ENCODE data around the gene CD99L2. TPM values are rescaled to one million over a fixed set of nuclear protein-coding genes. Genes with fewer than 3 reads are reported as not detected.
"Not testable (repeated sequence)": the region's sequence is repeated elsewhere in the genome, so short reads cannot be mapped to it uniquely, and the experiment has no call there.

The CD99L2 gene
- polyA plus RNA-seq, 10 donors: 33.2 to 46.6 (median 38.5) TPM

DNA sequence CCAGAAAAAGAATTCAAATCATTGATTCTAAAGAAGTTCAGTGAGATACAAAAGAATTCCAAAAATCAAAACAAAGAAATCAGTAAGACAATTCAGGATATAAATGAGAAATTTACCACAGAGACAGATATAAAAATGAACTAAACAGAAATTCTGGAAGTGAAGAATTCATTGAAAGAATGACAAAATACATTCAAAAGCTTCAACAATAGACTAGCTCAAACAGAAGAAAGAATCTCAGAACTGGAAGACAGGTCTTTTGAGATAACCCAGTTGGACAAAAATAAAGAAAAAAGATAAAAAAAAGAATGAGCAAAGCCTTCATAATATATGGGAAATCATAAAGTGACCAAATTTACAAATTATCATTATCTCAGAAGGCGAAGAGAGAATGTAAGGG, 41.7 kb downstream of the CD99L2 start:
- DNase-seq: no peak

DNA sequence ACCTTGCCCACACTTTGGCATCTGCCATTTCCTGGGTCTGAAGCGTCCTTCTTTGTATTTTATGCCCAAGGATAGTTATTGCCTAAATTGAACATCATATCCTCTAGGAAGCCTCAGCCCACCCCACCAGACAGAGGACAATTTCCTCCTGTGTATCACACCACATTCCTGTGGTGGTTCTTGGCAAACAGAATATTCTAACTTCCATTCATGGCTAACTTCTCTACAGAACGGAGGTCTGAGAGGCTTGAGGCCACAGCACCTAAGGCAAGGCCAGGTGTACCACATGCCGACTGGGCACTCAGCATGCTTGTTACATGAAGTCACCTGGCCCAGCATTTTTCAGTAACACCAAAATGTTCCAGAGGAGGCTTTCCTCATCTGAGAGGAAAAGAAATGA, 42.4 kb downstream of the CD99L2 start:
- DNase-seq: no peak

DNA sequence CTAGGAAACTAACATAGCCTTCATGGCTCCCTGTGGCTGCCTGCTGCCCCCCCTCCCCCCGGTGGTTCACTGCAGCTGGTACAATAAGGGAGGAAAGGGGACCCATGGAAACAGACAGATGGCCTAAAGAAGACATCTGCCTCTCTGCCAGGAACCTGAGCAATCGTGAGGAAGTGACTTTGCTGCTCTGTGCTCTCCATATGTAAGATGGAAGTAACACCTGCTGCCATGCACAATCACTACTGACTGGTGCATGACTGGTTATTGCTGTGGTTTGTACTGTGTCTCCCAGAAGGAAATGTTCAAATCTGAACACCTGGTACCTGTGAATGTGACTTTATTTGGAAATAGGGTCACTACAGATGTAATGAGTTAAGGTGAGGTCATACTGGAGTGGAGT, 43.6 kb downstream of the CD99L2 start:
- no peak for DNase-seq

DNA sequence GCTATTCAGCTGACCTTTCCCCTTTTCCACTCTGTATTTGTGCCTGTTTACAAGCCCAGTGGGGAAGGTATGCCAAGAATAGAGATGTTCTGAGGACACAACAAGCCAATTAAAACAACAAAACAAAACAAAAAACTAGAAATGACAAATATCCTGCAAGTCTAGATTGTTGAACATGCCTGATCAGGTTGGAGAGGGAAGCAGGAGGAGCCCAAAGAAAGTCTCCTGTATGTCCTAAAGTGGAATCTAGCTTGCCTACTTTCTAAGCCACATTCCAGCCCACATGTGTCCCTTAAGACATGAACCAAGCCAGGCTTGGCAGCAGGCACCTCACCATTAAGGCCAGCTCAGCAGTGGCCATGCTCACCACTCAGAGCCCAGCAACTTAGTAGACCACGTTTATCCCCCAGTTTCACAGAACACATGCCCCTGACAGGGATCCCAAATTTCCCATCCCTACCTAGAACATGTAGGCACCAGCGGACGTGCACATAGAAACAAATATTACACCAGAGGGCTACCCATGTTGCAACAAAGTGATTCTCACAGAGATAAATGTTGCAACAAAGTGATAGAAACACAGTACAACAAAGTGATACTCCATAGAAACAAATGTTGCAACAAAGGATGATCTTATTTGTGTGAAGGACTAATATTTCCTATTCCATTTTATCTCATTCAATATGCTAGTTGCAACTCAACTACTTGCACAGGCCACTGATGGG, 48.3 kb downstream of the CD99L2 start:
- DNase-seq: no peak

DNA sequence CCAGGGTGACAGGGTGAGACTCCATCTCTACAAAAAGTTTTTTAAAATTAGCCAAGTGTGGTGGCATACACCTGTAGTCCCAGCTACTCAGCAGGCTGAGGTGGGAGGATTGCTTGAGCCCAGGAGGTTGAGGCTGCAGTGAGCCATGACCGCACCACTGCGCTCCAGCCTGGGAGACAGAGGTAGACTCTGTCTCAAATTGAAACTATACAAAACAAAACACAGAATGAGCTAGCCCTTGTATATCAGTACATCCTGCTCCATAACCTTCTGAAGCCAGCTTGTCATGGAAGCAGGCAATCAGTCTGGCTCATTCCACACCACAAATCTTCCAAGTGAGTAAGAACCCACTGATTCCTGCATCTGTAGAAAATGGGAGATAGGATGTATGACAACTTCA, 49.0 kb downstream of the CD99L2 start:
- no peak for DNase-seq

DNA sequence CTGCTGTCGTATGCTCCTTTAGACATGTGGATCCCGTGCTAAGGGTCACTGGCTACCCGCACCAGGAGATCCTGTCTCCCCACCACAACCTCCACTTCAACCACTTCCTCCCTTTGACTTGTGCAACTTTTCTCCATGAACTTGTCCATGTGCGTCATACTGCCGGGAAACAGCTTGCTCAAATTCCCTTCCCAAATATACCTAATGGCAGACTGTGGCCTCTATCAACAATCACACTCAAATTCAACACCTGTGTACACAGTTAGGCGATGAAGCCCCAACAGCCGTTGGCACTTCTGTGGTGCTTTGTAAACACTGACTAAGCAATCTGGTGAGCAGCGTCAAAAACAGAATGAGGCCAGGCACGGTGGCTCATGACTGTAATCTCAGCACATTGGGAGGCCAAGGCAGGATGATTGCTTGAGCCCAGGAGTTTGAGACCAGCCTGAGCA, 49.5 kb downstream of the CD99L2 start:
- no peak for DNase-seq

DNA sequence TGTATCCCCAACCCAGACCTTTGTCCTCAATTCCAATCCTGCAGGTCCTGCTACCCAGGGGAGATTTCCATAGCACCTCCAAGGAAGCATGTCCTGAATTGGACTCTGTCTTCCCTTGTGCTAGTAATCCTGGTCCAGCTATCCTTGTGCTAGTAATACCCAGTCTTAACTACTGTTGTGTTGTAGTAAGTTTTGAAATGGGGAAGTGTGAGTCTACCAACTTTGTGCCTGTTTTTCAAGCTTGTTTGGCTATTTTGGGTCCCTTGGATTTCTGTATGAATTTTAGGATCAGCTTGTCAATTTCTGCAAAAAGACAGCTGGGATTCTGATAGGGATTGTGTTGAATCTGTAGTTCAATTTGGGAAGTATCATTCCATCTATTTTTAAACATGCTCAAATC, 51.4 kb downstream of the CD99L2 start:
- no peak for DNase-seq

DNA sequence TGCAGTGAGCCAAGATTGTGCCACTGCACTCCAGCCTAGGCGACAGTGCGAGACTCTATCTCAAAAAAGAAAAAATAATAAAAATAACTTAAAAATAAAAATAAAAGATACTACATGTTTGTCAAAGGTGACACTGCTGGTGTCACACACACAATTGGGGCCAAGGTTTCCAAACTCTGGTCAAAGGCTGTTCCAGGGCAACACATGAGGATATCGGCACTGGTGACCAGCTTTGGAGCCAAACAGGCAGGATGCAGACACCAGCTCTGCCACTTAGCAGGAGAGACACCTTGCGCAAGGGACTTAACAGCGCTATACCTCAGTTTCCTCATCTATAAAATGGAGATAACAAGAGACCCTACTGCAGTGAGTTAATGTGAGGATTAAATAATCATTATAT, 52.3 kb downstream of the CD99L2 start:
- no peak for DNase-seq

DNA sequence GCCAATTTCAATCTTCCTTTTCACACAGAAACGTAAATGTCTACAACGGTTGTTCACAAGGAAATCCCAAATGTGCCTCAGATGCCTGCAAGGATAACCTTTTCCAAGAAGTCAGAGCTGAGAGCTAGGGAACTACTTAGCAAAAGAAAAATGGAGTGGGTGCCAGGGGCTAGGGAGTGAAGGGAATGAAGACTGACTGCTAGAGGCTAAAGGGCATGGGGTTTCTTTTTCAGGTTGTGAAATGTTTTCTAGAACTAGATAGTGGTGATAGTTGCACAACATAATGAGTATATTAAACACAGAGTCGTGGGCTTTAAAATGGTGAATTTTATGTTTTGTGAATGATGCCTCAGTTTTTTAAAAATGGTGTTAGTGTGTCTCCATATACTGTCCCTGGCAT, 53.4 kb downstream of the CD99L2 start:
- no peak for DNase-seq

DNA sequence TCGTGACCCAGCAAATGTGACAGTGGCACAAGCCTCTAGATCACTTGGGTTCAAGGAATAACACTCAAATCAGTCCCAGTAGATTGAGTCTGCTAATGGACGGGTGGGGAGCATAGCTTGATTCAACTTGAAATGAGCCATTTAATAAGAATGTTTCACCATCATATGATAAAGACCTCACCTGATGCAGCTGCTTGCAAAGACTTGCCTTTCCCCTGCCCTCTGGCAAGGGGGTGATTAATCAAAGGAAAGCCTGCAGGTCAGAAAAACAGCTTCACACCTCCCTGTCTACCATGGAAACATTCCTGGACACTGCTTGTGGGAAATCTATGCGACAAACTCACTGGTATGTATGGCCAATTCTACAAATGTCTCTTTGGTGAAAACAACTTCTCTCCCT, 54.5 kb downstream of the CD99L2 start:
- no peak for DNase-seq

DNA sequence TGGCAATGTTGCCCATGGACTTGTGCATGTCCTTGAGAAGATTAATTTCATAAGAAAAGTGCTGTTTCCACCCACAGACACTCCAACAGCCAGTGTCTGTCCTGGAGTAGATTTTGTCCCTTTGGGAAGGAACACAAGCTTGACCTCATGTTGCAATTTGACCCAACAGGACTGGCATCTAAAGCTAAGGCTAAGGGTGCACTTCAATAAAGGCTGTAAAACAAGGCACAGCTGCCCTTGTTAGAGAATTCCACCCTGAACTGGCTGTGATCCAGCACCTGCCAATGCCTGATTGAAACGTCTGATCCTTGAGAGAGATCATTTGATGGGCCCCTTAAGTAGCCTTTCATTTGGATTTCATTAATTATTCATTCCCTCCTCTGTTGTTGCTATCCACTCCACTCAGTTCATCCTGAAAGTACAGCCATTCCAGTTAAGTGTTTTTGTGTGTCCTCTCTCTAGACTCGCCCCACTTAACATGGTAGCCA, 56.2 kb downstream of the CD99L2 start:
- DNase-seq: no peak

DNA sequence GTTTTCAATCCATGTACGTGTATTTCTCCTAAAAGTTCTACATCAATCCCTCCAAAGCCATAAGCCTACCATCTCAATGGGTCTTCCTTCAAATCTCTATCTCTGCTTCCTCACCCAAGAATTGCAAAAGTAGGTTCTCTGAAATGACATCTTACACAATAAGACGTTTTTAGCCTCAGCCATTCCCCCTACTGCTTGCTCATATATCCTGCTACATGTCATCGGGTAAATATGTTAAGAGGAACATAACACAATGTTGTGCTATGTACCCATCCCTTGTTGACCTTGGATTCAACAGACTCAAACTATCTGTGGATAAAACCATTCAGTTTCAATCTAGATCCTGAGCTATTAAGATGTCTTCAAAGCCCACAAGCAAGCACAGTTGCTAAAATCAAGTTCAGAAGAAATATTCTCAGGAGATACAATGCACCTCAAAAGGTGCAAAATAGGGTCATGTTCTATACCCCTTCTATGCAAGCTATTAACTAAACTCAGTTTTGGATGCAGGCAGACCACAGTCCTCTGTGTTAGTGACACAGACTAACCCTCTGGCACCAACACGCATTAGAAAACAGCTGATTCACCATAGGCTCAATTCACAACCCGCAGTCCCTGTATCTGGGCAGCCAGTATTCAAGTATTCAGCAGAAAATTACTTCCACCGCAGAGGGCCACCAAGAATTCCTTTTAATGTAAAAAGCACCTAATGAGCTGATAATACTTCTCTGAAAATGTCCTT, 56.8 kb downstream of the CD99L2 start:
- no peak for DNase-seq

DNA sequence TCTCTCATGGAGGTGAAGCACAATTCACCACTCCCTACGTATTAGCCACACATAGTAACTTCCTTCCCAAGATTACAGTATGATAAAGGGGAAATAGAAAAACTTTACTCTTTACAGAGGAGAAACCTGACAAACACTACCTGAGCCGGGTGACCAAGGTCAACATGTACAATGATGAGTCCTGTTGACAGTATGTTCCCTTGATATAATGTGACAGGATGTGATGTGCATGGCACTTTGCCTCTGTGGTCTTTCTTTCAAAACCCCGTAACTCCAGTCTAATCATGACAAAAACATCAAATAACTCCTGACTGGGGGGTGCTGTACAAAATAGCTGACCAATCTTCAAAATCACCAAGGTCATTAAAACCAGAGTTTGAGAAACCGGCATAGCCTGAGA, 60.6 kb downstream of the CD99L2 start:
- no peak for DNase-seq

DNA sequence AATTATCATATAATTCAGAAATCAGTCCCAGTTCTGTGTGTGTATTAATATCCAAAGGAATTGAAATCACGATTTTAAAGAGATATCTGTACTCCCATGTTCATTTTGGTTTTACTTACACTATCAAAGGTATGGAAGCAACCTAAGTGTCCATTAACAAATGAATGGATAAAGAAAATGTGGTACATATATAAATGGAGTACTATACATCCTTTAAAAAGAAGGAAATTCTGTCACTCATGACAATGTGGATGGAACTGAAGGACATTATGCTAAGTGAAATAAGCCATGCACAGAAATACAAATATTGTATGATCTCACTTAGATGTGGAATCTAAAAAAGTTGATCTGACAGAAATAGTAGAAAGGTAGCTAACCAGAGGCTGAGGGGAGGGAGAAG, 63.8 kb downstream of the CD99L2 start:
- no peak for DNase-seq

DNA sequence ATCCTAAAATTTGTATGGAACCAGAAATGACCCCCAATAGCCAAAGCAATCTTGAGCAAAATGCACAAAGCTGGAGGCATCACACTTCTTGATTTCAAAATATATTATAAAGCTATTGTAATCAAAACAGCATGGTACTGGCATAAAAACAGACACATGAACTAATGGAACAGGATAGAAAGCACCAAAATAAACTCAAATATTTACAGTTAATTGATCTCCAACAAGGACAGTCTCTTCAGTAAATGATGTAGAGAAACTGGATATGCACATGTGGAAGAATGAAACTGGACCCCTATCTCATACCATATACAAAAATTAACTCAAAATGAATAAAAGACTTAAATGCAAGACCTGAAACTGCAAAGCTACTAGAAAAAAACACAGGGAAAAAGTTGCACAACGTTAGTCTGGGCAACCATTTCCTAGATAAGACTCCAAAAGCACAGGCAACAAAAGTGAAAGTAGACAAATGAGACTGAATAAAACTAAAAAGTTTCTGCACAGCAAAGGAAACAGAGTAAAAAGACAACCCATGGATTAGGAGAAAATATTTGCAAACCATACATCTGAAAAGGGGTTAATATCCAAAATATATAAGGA, 64.9 kb downstream of the CD99L2 start:
- DNase-seq: no peak

DNA sequence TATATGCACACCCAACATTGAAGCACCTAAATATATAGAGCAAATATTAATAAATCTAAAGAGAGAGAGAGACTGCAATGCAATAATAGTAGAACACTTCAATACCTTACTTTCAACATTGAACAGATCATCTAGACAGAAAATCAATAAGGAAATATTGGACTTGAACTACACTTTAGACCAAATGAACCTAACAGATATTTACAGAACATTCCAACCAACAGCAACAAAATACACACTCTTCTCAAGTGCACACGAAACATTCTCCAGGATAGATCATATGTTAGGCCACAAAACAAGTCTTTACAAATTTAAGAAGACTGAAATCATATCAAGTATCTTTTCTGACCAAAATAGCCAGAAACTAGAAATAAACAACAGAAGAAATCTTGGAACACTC, 66.6 kb downstream of the CD99L2 start:
- no peak for DNase-seq

DNA sequence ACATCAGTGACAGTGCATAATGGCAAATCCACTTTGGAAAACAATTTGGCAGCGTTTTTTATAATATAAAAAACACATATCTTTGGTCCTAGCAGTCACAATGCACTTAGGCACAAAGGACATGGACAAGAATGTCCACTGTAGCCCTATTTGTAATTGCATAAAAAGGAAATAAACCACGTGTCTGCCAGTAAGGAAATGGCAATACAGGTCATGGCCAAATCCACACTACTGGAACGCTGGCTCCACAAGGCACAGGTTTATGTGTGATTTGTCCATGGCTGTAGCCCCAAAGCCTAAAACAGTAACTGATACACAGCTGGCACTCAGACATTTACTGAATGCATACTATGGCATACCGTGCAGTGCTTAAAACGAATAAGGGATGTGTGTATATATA, 69.7 kb downstream of the CD99L2 start:
- no peak for DNase-seq

DNA sequence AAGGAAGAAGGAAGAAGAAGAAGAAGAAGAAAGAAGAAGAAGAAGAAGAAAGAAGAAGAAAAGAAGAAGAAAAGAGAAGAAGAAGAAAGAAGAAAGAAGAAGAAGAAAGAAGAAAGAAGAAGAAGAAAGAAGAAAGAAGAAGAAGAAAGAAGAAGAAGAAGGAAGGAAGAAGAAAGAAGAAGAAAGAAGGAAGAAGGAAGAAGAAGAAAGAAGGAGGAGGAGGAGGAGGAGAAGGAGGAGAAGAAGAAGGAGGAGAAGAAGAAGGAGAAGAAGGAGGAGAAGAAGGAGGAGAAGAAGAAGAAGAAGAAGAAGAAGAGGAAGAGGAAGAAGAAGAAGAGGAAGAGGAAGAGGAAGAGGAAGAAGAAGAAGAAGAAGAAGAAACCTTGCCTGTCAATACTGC, 74.1 kb downstream of the CD99L2 start:
- DNase-seq: not testable (repeated sequence)

DNA sequence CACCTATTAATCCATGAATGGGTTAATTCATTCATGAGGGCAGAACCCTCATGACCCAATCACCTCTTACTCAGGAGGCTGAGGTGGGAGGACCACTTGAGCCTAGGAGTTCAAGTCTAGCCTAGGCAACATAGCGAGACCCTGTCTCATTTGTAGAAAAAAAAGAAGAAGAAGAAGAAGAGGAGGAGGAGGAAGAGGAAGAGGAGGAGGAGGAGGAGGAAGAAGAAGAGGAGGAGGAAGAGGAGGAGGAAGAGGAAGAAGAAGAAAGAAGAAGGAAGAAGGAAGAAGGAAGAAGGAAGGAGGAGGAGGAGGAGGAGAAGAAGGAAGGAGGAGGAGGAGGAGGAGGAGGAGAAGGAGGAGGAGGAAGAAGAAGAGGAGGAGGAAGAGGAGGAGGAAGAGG, 74.6 kb downstream of the CD99L2 start:
- DNase-seq: not testable (repeated sequence)

DNA sequence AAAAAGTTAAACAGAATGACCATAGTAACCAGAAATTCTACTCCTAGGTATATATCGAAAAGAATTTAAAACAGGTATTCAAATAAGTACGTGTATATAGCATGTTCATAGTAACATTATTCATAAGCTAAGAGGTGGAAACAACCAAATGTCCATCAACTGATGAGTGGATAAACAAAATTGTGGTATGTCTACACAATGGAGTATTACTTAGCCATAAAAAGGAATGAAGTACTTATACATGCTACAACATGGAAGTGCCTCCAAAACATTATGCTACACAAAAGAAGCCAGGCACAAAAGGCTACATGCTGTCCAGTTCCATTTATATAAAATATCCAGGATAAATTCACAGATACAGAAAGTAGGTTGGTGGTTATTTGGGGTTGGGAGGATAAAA, 76.5 kb downstream of the CD99L2 start:
- no peak for DNase-seq

DNA sequence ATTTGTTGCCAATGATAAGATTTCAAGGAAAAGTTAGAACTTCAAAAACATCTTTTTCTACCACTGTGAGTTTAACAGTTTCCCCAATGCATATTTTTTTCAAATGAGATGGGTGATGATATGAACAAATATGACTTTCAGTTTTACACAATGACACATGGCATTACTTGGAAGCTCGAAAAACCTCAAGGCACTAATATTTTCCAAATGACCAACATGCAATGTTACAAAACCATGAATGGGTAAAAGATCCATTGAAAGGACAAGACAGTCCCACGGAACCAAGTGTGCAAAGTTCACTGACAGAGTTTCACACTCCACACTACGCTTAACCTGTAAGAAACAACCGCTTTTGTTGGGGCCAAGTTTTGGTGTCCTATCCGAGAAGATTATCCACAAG, 84.5 kb downstream of the CD99L2 start:
- DNase-seq: no peak

DNA sequence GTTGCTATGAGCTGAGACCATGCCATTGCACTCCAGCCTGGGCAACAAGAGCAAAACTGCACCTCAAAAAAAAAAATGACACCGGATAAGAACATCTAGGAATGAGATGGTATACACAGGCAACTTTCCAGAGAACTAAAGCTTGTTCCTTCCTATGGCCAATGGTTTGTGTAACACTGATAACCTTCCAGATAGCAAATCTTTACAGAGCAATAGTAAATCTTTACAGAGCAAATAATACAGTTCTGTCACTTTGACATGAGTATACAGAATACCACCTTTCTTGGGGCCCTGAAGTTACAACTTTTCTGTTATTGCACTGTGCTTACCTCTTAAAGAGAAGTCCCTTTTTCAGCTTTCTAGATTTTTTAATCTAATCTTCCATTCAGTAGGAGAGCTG, 91.6 kb downstream of the CD99L2 start:
- no peak for DNase-seq

DNA sequence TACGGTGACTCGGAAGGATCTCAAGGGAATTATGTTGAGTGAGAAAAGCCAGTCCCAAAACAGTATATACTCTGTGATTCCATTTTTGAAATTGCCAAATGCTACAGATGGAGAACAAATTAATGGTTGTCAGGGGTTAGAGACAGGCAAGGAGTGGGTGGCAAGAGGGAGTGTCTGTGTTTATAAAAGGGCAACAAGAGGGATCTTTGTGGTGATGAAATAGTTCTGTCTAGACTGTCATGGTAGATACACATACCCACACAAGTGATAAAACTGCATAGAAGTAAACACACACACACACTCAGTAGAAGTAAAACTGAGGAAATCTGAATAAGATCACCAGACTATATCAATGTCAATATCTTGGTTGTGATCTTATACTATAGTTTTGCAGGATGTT, 92.7 kb downstream of the CD99L2 start:
- no peak for DNase-seq
